DLD1 (cell line): ENCODE results near the gene AXIN2.
"Not testable (repeated sequence)": the region's sequence is repeated elsewhere in the genome, so short reads cannot be mapped to it uniquely, and the experiment has no call there.

Source experiments
- in situ Hi-C: cut with HindIII; loops from 2 replicates; pipeline ENCODE4 v1.10.0; 2017; ENCODE audit warnings: low sequenced_read_pairs

Gene AXIN2

DNA sequence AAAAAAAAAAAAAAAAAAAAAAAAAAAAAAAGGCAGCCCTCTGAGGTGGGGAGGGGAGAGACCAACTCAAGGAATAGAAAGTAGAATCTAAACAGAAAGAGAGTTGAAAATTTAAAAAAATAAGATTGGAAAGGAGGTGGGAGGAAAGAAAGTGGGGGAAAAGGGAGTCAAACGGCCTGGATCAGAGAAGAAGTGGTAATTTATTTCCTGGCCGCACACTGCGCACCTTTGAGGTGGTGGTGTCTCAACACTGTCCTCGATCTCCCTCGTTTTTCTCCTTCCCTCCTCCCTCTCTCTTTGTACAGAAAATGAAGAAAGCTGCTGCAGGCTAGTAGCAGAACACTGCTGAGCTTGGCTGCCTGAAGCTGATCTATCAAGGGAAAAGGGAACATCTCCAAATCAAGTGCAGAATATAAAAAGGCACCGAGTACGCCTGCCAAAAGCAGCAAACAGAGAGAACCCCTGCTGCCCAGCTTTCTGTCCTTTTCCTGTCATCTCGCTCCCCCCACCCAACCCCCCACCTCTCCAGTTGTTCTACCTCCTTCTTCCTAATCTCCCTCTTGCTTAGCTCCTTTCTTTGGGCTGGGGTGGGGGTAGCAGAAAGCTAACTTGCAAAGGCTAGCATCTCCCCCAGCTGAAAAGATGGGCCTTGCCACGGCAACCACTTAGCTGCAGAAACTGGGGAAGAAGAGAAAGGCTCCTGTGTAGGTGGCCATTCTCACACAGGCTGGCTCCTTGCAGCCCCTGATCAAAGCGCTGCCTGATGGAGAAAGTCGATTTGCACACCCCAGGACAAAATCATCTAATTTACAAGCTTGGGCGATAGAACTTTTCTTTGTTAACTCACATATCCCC lies 22.5 kb downstream of the AXIN2 start:
- in situ Hi-C loops = no loop called here

DNA sequence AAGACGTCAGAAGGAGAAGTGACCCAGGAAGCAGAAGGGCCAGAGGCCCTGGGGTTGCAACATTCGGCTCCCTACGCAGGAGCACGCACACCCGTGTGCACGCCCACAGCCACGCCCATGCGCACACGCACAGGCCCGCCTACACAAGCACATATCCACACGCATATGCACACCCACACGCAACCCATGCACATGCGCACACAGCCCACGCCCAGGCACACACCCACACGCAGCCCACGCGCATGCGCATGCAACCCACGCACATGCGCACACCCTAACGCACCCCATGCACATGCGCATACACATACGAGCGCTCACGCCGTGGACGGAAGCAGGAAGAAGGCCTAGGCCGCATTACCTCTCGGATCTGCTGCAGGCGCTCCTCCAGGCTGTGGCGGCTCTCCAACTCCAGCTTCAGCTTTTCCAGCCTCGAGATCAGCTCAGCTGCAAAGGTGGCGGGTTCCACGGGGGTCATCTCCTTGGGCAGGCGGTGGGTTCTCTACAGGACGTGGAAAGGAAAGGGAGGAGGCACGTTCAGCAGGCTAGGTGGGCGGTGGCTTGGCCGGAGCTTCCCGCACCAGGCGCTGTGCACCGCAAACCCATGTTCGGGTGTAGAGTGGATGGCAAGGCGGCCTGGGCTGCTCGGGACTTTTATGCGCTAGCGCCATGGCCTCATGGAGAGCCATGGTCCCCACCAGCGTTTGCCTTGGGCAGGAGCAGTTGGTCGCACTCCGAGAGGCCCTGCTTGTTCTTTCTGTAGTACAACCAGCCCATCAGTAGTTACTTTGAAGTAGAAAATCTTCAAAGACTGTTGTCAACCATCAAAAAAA lies 23.4 kb downstream of the AXIN2 start:
- in situ Hi-C loops = no loop called here

DNA sequence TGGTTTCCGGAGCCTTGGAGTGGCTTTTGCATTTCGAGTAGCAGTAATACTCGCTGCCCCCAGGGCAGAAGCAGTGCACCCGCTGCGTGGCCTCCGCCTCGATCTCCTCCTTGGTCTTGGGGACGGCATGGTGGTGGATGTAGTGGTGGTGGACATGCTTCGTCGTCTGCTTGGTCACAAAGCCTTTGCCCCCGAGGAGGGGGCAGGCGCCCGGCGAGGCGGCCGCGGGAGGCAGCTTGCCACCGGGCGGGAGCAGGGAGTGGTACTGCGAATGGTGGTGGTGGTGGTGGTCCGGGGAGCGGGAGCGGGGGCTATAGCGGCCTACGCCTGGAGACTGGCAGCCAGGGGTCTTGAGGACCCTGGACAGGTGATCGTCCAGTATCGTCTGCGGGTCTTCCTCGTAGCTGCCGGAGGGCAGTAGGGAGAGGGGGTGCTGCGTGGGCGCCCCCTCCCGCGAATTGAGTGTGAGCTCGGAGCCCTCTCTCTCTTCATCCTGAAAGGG lies 24.1 kb downstream of the AXIN2 start:
- in situ Hi-C loops = no loop called here

DNA sequence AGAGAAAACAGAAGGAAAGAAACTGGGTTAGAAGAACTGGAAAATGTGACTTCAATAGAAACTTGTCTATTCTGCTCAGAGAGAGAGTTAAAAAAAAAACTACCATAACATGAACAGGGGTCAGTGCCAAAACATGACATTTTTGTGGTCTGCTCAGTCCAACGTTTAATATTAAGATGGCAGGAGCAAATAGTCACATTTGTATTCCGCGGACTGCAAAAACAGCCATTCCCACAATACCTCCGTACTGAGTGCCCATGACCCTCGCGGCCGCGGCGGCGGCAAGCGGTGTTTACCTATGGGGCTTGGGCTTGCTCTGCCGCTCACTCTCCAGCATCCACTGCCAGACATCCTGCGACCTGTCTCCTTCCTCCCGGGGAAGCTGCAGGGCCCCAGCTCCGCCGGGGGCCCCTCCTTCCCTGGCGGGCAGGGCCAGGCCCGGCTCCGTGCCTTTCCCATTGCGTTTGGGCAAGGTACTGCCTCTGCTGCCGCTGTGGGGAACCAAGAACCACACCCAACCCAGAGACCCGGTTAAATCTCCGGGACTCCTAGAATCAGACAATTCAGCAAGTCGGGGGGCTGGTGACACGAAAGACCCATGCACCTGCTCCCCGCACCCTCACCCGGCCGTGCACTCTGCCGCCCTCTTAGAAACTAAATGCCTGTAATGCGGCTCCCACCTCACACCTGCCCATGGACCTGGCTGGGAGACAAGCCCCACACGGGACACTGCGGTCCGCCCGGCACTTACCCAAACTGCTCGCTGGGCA lies 24.7 kb downstream of the AXIN2 start:
- in situ Hi-C loops = no loop called here

DNA sequence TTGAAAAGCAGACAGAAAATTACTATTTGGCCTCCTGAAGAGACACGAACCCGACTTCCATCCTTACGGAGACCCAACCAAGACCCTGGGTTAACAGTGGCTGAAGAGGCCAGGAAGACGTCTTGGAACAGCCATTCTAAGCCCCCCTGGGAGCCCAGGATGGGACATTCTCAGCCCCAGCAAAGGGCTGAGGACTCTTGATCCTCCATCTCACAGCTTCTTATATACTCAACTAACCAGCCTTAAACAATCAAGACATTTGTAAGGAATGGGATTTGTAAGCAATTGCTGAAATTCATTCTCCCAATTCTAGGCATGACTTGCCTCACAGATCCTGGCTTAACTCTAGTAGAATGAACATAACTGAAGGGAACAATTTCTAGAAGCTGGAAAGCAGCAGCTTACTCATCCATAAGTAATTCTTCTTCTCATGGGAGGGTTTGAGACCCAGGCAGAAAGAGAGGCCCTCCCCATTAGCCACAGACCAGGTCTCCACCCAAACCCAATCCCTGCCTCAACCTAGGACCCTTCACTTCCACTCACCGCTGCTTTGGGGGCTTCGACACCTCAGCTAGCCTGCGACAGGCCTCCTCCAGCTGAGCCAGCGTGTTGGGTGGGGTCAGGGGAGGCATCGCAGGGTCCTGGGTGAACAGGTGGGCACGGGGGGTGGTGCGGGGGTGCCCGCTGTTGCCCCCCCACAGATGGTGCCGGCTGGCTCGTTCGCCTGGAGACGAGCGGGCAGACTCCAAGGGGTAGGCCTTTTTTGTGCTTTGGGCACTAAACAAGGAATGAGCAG lies 25.5 kb downstream of the AXIN2 start:
- in situ Hi-C loops = no loop called here

DNA sequence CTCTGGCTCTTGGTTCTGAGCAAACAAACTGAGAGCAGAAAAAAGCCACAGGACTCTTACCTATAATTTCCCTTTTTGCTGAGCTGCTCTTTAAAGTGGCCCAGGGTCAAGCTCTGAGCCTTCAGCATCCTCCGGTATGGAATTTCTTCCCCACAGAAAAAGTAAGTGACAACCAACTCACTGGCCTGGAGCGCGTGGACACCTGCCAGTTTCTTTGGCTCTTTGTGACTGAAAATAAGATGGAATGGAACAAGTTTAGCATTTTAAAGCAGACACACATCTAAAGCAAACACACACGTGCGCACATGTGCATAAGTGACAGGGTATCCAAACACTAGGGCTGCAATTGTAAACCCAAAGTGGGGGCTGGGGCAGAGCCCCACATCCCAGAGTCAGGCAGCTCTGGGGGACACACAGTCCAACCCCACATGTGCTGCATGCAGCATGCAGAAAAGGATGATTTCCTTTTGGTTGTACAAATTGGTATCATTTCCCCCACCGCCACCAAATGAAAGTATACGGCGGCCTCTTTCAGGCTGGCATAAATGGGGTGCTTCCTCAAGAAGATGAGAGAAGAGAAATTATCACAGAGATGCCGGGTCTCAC lies 27.5 kb downstream of the AXIN2 start:
- in situ Hi-C loops = no loop called here

DNA sequence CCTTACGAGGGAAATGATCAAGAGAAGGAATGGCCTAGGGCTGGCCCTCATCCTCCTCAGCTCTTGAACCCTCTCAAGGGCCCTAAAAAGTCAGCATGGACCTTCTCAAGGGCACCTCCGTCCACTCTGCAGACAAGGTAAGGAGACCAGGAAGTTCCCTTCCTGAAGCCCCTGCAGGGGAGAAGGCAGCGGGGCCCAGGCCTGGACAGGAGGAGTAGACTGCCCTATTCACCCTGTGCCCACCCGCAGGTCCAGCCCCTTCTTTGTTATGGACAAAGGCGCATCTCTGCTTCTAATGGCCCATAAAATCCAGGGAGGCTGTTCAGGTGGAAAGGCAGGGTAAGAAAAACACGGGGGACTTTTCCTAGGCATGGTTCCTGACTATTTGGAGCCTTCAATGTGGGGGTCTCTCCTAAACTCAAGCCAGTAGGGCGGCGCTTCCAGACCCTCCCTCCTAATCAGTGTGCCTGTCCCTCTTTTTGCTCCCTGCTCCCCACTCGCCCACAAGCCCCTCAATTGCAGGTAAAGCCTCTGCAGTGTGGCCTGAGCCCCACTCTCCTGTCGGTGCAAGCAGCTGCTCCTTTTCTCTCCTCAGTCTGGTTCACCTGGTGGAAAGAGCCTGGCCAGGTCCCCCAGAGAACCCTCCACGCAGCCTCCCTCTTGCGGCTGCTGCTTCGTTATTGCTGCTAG lies 28.2 kb downstream of the AXIN2 start:
- in situ Hi-C loops = no loop called here

DNA sequence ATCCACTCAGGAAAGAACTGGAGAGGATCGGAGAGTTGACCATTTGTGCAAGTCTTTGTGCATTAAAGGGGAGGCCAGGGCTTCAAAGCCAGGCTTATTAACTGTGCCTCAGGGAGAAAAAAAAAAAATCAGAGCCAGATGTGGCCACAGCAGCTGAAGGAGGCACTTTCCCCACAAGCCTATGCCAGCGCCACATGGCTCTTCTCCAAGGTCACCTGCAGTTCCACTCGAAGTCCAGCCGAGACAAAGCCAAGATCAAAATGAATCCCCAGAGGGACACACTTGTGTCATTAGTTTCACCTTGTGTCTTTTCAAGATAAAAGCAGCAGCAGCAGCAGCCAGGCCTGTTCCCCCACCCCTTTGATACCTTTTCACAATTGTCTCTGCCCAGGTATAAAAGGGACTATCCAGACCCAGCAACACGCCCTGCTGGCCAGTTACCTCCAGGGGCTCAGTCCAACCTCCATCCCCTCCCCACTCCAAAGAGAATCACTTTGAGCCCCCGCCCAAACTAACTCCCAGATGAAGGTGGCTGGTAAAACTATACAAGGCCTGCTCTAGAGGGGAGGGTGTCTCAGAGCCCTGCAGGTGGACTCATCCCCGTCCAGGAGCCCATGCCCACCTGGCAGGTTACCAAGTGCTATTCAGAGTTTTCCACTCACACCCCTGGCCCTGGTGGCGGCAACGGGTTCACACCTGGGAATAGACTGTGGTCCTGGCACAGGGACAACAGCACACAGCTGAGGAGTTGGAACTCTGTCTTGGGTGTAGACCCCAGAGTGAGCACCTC lies 29.2 kb downstream of the AXIN2 start:
- in situ Hi-C loops = no loop called here

DNA sequence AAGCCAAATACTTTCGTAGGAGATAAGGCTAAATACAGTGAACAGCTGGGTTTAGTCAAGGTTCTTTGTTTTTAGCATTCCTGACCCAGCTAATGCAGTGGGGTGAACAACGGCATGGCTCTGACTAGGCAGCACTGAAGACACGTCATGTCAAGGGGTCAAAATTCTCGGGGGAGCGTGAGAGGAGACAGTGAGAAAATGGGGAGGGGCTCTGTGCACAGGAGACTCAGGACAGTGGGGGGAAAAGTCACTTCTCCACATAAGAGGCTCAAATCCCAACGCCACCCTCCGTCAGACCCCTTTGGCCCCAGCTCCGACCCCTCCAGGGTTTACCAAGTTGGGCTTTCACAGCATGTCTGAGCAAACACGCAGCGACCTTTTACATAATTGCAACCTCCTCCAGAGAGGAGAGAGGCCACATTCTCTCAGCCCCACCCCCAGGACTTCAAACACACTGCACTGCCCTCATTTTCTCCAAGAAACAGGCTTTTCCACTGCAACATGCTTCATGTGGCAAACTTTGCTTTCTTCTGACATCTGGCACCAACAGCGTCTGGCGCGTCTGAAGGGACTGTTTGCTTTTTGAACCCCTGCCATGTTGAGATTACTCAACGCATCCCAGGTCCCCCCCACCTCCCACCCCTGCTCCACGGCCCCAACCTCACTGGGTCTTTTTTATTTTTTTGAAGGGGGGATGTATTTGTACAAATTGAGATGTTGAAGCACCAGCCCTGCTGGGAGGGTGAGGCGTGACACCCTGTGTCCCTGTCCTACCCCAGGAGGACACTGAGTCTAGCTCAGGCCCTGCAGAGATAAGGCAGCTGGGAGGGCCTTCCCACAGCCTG lies 30.0 kb downstream of the AXIN2 start:
- in situ Hi-C loops = no loop called here

DNA sequence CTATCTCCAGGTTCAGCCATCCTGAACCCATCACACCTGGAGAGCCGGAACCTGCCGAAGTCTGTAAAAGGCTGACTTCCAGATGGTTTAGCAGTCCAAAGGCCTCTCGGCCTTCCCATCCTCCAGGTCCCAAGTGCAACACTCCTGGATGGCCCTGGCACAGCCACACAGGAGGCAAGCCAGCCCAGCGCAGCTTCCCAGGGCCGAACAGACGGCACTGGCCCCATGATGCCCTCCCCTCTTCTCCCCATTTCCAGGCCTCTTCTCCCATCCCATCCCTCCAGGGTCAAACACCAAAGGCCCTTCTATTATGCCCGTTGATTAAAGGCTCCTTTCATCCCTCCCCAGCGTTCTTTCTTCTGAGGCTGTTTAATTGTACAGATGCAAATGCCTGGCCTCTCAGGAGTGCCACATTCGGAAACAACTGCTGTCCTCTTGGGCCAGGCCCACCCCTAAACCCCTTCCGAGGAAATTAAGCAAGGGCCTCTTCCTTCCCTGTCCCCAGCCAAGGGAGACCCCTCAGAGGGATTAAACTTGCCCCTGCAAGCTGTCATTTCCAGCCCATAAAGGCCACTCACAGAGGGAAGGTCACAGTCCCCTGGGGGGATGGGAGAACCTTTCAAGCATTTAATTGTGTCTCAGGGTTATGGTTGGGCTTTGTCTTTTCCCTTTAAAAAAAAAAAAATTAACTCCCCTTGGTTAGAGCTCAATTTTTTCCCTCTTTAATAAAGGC lies 30.8 kb downstream of the AXIN2 start:
- in situ Hi-C loops = no loop called here

DNA sequence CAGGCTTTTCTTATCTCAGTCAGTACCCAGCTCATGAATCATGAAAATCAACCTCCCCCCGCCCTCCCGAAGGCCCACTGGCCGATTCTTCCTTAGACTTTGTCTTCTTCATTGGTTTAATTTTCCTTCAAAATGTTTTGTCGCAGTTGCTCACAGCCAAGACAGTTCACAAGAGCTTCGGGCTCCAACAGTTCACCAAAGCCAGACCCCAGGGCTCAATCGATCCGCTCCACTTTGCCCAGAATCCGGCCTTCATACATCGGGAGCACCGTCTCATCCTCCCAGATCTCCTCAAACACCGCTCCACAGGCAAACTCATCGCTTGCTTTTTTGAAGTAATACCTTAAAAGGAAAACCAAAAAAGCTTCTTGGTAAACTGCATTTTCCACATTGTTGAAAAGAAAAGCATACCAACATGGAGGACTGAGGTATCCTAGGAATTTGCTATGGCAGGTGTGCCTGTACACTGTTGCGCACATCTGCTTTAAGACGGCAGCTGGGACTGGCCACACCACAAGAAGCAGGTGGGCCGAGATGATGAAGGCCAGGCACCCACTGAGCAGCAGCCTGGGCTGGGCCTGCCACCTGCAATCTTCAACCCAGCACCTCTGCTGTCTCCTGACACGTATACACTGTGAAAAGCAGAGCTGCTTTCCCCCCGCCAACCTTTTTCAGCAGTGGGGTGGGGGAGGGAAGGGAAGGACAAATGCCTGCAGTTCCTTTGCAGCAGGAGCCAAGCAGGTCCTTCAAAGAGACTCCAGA lies 31.5 kb downstream of the AXIN2 start:
- in situ Hi-C loops = no loop called here

DNA sequence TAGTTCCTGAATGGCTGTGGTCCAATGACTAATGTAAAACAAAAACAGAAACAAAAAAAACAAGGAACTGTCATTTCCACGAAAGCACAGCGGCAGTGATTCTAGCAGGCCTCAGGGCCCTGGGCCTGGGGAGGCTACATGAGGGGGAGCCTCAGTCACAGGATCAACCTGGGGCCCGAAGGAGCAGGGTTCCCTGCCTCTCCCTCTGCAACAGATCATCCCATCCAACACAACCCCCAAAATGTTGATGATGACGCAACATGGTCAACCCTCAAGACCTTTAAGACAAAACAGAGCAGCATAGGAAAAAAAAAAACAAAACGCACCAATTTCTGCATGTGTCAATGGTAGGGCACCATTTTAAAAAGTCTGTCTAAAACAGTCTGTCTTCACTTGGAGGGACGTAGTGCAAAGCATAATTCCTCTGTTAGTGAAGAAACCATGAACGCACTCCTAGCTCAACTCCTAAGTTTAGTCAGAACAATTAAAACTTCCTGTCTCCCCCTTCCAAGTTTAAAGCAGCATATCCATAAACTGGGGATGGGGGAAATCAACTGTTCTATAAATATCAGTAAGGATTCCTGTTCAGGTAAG lies 32.3 kb downstream of the AXIN2 start:
- in situ Hi-C loops = no loop called here

DNA sequence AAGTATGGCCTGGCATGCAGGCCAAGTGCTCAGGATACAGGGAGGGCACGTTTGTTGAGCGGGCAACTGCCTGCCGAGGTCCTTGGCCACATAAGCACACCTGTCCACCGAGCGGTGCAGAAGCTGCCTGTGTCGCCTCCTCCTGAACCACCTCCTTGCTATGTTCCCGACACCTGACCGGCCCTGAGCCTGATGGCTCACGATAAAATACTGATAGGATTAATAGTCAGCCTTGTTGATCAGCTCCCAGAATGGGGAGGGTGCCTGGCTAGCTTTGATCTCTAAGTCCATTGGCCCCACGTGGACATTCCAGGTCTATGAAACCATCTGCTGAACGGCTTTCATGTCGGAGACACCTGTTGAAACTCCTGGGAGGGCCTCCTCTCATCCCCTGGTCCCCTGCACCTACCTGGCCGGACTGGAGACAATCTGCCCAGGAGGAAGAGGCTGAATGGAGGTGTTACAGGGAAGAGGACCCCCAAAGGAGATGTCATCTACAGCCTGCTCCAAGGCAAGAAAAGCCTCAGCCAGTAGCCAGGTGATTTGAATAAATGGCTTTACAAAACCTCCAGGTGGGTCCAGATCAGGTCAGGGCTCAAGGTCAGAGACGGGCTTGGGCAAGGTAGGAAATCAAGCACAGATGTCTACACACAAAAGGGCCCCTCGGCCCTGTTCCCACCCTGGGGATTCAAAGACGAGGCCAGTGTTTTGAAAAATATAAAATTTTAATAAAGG lies 33.4 kb downstream of the AXIN2 start:
- in situ Hi-C loops = no loop called here

DNA sequence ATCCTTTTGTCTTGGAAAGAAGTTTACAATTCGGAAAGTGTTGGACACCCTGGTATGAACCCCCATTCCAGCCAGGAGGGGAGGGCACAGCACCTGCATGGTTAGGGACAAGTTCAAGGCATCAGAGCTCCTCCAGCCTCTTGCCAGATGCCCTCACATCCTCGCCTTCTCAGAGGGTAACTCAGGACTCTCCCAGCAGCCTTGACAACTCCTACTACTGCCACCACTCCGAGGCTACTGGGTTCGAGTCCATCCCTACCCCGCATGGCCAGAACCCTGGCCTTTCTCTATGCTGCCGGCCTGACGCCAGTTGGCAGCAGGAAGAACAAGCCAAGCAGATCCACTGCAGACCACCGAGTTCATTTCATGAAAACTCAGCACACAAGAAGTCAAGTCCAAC lies 34.1 kb downstream of the AXIN2 start:
- in situ Hi-C loops = no loop called here

DNA sequence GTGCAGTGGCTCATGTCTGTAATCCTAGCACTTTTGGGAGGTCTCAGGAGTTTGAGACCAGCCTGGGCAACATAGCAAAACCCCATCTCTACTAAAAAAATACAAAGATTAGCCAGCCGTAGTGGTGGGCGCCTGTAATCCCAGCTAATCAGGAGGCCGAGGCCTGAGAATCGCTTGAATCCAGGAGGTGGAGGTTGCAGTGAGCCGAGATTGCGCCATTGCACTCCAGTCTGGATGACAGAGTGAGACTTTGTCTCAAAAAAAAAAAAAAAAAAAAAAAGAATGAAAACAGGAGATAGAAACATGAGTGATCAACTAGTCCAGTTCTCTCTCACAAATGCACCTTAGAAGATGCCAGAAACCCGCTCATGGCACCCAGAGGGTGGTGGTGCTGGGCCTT lies 34.6 kb downstream of the AXIN2 start:
- in situ Hi-C loops = not testable (repeated sequence)
